ENCODE measurements around the gene GALNT1. TPM values are rescaled to one million over a fixed set of nuclear protein-coding genes. Genes with fewer than 3 reads are reported as not detected.

The GALNT1 gene
- total and polyA plus RNA-seq, 9 of the 15 experiments (the other 6 are each of a cell fraction or from before 2014, with no cell fraction given), result 14.4 to 54.1 (median 36.6) TPM

- no peak overlapping the region for H2AFZ ChIP-seq (ENCODE audit: low read depth, low read length)
- WGBS (ENCODE audit: insufficient coverage, low coverage, missing lambda C conversion rate), result 0% methylated on average over 2 of the region's 2 CpGs
- no peaks in the 10 kb centered on the region for H3K36me3 ChIP-seq (ENCODE audit: control insufficient read depth, insufficient read depth, low read length)
- H3K9ac ChIP-seq (ENCODE audit: insufficient read depth in 1 of 2, low read depth in 2 of 2, low read length in 2 of 2), result no peak overlapping the region
- no peaks in the 10 kb centered on the region for H3K79me2 ChIP-seq (ENCODE audit: control insufficient read depth, insufficient read depth, low read length)
- no peaks in the 10 kb centered on the region for H4K20me1 ChIP-seq (replicated peaks; ENCODE audit: control insufficient read depth, insufficient read depth, low read length)
- no peak overlapping the region for H3K4me2 ChIP-seq (ENCODE audit: insufficient read depth, low read length)
- FAIRE-seq (no peak), ATAC-seq (no peak), DNase-seq (ENCODE audit: extremely low read depth in 1 of 4, low spot score in 3 of 4) (no peak)
- H3K4me3 ChIP-seq, result no peak overlapping the region
- no peaks in the 10 kb centered on the region for H3K4me1 ChIP-seq (replicated peaks in 1 of 2; ENCODE audit: control insufficient read depth in 2 of 2, insufficient read depth in 2 of 2, low read length in 2 of 2)
- BruUV-seq (replicated peaks), result no TSS peak
- in situ Hi-C loops (cut with MboI) (no loop called here), intact Hi-C loops (cut with micrococcal nuclease) (no loop called here)
- no peaks in the 10 kb centered on the region for H3K9me1 ChIP-seq (ENCODE audit: control insufficient read depth, insufficient read depth, low read length)
- no peak overlapping the region for H3K27ac ChIP-seq (ENCODE audit: extremely low read depth, low read depth, low read length)
- CTCF ChIA-PET (ENCODE audit: low intra/inter-chr PET ratio), result no interaction called here
- no peaks in the 10 kb centered on the region for H3K27me3 ChIP-seq (ENCODE audit: control insufficient read depth in 2 of 2, insufficient read depth in 2 of 2, low read length in 2 of 2)
- H3K9me3 ChIP-seq (replicated peaks; ENCODE audit: control insufficient read depth, insufficient read depth, low read depth, low read length), result no peaks in the 10 kb centered on the region
- POLR2A ChIA-PET, result no interaction called here
- TF ChIP-seq CHD1 (IDR thresholded peaks at IDR 0.05; ENCODE audit: low read length), result no peak
- no peak for TF ChIP-seq TCF15 (CRISPR knock-in tag; IDR thresholded peaks at IDR 0.05)
- no peak for TF ChIP-seq NRF1 (conservative IDR thresholded peaks at IDR 0.05 in 1 of 2, IDR thresholded peaks at IDR 0.05 in 1 of 2)
- TF ChIP-seq ZNF165 (CRISPR knock-in tag; IDR thresholded peaks at IDR 0.05; ENCODE audit: borderline replicate concordance), result no peak
- TF ChIP-seq EZH2 (IDR thresholded peaks at IDR 0.05; ENCODE audit: borderline replicate concordance, low read depth, low read length), result no peak
- TF ChIP-seq ARID4B (CRISPR knock-in tag; IDR thresholded peaks at IDR 0.05), result no peak
- no peak for TF ChIP-seq SRSF1 (IDR thresholded peaks at IDR 0.05; ENCODE audit: low read depth, low read length)
- no peak for TF ChIP-seq POLR2G (IDR thresholded peaks at IDR 0.05; ENCODE audit: low read depth, low read length)
- TF ChIP-seq MYC (IDR thresholded peaks at IDR 0.05; ENCODE audit: low read depth, low read length), result no peak
- no peak for TF ChIP-seq MYC (CRISPR knock-in tag; IDR thresholded peaks at IDR 0.05; ENCODE audit: borderline replicate concordance, low read depth)
- no peak for TF ChIP-seq ZNF75A (CRISPR knock-in tag; IDR thresholded peaks at IDR 0.05)
- TF ChIP-seq ZNF316 (IDR thresholded peaks at IDR 0.05), result no peak
- no peak for TF ChIP-seq NCOA1 (IDR thresholded peaks at IDR 0.05; ENCODE audit: low read depth)
- no peak for TF ChIP-seq RHOXF2B (CRISPR knock-in tag; conservative IDR thresholded peaks at IDR 0.05)
- no peak for TF ChIP-seq CHD4 (IDR thresholded peaks at IDR 0.05; ENCODE audit: insufficient read depth, insufficient replicate concordance, low read depth, low read length, poor library complexity, severe bottlenecking)
- TF ChIP-seq CAMTA2 (CRISPR knock-in tag; conservative IDR thresholded peaks at IDR 0.05), result no peak
- no peak for TF ChIP-seq ZNF695 (CRISPR knock-in tag; IDR thresholded peaks at IDR 0.05)
- no peak for TF ChIP-seq SRSF3 (IDR thresholded peaks at IDR 0.05; ENCODE audit: insufficient read depth, low read length)
- TF ChIP-seq SNRNP70 (optimal IDR thresholded peaks at IDR 0.05; ENCODE audit: low read depth, low read length), result no peak
- no peak for TF ChIP-seq ZBTB8A (IDR thresholded peaks at IDR 0.05; ENCODE audit: partially characterized antibody)
Observed at GRCh38 chr18:35740656-35741055, 159.1 kb downstream of the GALNT1 start.

All from K562 (cell line).